ENCODE results near the gene ZC3H13.
A peak's percentile ranks its signal among the peaks of the same experiment; 100 is the strongest.

Gene ZC3H13

GRCh38 chr13:45933203-45933908 lies 119.2 kb downstream of the ZC3H13 start:
- DNase-seq: no peak

DNA sequence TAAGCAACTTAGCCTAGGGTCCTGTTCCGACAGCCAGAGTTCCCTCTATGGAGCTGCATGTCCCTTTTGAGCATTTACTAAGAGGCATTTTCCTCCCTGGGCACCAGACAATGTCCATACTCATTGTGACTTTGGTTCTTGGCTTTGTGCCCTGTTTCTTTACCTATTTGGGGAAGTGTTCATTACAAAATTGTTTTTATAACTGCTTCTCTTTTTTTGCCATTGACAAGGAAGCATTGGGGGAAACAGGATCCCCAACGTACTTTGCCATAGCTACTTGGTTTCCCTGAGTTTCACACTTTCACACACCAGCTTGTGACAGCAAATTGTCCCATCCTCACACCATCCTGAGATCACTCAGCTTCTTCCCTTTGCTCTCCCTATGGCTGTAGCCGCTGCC lies 119.9 kb downstream of the ZC3H13 start:
- peak; percentile 97 to 98 for DNase-seq

GRCh38 chr13:45932172-45932571 lies 120.4 kb downstream of the ZC3H13 start:
- no peak for DNase-seq

DNA sequence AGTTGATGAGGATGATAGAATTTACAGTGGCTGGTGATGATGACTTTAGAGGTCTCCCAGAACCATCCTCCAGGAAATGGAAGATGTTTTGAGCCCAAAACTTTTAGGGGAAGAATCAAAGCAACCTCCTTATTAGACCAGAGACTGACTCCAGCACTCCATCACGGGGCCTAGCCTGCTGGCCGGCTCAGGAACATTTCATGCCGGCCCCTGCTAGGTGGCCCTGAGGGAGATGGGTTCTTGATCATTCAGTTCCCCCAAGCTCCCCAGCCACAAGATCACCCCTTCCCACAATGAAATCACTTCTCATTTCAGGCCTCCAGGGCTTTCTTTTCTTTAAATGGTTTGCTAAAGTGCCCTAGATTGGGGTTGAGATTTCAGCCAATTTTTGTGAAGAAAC lies 121.3 kb downstream of the ZC3H13 start:
- no peak for DNase-seq

DNA sequence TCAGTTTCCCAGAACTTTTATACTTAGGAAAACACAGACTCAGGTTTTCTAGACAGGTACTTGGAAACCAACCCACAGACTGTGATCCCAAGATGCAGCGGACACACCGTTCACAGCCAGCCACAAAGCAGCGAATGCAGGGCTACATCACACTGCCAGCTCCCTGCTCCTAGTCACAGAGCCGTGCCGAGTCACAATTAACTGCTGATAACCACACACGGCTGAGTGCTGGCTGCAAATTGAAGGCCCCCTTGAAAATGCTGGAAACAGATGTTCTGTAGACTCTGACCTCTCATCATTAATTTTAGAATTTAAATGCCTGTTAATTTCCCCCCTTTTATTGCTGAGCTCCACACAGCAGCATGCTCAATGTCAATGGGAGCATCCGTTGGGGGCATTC lies 122.4 kb downstream of the ZC3H13 start:
- DNase-seq: no peak

GRCh38 chr13:45928843-45929242 lies 123.7 kb downstream of the ZC3H13 start:
- no peak for DNase-seq

GRCh38 chr13:45928176-45928575 lies 124.4 kb downstream of the ZC3H13 start:
- no peak for DNase-seq

- no peak for DNase-seq
Measured at GRCh38 chr13:45926741-45927140, 125.8 kb downstream of the ZC3H13 start.

DNA sequence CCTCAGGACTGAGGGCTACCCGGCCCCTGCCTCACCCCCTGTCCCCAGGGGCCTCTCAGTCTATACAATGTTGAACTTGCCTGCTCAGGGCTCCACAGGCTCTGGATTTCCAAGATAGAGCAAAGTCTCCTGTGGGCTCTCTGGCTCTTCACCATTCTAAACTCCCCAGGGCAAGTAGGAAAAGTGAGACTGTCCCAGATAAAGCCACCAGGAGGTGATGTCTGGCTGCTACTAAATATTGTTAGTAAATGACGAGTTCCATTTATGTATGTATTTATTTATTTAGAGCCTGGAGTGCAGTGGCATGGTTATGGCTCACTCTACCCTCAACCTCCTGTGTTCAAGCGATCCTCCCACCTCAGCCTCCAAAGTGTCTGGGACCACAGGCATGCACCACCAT lies 127.4 kb downstream of the ZC3H13 start:
- peak; percentile 17 for DNase-seq

GRCh38 chr13:45921162-45921736 lies 131.3 kb downstream of the ZC3H13 start:
- DNase-seq: no peak

DNA sequence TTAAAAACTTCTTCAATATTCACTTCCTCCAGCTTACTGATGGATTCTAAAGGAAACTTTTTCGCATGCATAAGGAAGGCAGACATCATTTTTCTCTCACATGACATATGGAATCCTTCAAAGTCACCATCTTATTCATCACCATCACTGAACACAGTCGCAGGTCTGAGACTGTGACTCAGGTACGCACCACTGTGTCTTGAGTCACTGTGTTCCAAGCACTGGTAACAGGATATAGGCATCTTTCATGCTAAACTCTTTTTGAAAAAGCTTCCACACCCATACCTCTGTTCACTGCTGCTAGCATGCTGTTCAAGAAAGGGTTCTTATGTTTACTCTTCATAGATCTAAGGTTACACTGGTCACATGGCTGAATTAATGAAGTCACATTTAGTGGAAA lies 133.9 kb downstream of the ZC3H13 start:
- DNase-seq: no peak

- no peak for DNase-seq
Measured at GRCh38 chr13:45917019-45917418, 135.5 kb downstream of the ZC3H13 start.

- no peak for DNase-seq
Measured at GRCh38 chr13:45915686-45916439, 136.7 kb downstream of the ZC3H13 start.

- no peak for DNase-seq
Measured at GRCh38 chr13:45909673-45910072, 142.9 kb downstream of the ZC3H13 start.

DNA sequence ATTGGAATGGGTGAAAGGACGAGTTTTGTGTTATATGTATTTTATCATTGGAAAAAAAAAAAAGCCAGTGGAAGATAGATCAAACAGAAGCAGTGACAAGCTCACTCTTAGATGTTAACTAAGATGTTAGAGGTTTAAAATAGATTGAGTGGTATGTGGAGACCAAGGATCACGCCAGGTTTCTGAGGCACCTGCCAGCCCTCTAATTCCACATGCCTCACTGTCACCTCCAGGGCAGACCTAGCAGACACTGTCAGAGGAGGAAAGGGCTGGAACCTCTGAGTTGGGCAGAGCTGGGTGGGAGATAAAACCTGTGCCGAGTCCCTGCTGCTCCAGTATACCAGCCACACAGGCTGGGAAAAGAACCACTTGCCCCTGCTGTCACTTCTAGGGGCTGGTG lies 143.5 kb downstream of the ZC3H13 start:
- DNase-seq: no peak

DNA sequence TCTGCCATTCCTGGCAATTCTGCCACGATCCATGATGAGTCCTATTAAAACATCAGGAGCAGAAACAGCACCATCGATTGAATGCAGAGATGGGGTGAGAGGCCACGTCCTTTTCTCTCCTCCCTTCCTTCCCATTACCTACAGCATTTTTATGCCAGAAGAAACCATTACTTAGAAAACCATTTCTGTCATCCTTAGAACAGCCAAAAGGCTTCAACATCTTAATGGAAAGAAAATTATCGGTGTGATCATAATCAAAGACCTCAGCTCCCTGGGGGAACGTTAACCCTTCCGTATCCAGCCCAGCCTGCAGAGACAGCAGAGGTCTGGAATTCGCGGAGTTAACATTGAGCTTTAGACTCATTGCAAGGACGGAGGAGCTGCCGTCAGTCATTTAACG lies 145.0 kb downstream of the ZC3H13 start:
- no peak for DNase-seq

Data from AML-193 (cell line).